ENCODE measurements around the gene CTAGE9. TPM values are rescaled to one million over a fixed set of nuclear protein-coding genes. Genes with fewer than 3 reads are reported as not detected.

The CTAGE9 gene
- total RNA-seq, 2 donors from 2014 or later: not detected

DNA sequence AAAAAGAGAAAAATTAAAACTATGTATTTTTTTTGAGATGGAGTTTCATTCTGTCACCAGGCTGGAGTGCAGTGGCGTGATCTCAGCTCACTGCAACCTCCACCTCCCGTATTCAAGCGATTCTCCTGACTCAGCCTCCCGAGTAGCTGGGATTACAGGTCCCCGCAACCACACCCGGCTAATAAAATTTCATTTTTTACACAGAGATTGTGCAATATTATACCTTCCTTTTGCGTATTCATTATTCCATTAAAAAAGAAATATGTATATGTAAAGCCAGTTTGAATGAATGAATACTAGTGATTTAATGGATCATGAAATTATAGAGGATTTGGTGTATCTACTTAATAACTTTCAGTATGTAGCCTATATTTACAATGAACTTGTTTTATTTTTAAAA lies 38.2 kb upstream of the CTAGE9 start:
- intact Hi-C loops (cut with DNase I): no loop called here
- TF ChIP-seq, protein P1, sequence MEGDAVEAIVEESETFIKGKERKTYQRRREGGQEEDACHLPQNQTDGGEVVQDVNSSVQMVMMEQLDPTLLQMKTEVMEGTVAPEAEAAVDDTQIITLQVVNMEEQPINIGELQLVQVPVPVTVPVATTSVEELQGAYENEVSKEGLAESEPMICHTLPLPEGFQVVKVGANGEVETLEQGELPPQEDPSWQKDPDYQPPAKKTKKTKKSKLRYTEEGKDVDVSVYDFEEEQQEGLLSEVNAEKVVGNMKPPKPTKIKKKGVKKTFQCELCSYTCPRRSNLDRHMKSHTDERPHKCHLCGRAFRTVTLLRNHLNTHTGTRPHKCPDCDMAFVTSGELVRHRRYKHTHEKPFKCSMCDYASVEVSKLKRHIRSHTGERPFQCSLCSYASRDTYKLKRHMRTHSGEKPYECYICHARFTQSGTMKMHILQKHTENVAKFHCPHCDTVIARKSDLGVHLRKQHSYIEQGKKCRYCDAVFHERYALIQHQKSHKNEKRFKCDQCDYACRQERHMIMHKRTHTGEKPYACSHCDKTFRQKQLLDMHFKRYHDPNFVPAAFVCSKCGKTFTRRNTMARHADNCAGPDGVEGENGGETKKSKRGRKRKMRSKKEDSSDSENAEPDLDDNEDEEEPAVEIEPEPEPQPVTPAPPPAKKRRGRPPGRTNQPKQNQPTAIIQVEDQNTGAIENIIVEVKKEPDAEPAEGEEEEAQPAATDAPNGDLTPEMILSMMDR (IDR thresholded peaks at IDR 0.05): no peak

DNA sequence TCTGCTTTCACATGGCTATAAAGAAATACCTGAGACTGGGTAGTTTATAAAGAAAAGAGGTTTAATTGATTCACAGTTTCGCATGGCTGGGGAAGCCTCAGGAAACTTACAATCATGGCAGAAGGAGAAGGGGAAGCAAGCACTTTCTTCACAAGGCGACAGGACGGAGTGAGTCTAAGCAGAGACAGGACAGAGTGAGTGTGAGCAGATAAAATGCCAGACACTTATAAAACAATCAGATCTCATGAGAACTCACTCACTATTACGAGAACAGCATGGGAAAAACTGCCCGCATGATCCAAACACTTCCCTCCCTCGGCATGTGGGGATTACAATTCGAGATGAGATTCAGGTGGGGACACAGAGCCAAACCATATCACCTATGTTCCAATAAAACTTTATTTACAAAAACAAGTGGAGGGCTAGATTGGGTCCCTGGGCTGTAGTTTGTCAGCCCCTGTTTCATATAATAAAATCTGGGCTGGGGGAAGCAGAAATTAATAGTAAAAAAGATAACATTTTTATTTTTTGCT lies 37.1 kb upstream of the CTAGE9 start:
- Histone ChIP-seq H3K36me3 (no peaks in the 10 kb centered on the region), H3K9ac (ENCODE audit: low read depth in 2 of 2, low read length in 2 of 2) (no peak overlapping the region), H3K27me3 (no peaks in the 10 kb centered on the region), H3K4me1 (no peaks in the 10 kb centered on the region), H3K27ac (no peak overlapping the region), H3K4me3 (no peak overlapping the region), H3K9me3 (no peaks in the 10 kb centered on the region)
- TF ChIP-seq, protein P1 (IDR thresholded peaks at IDR 0.05): no peak
- intact Hi-C loops (cut with DNase I): no loop called here
- DNase-seq: no peak

More for the DNA sequence above, 38.2 kb upstream of the CTAGE9 start:
- Histone ChIP-seq H3K9ac (ENCODE audit: low read depth in 2 of 2, low read length in 2 of 2) (no peak overlapping the region), H3K9me3 (no peaks in the 10 kb centered on the region), H3K4me3 (no peak overlapping the region), H3K27ac (no peak overlapping the region), H3K27me3 (no peaks in the 10 kb centered on the region), H3K36me3 (no peaks in the 10 kb centered on the region), H3K4me1 (no peaks in the 10 kb centered on the region)
- no peak for DNase-seq

GRCh38 chr6:131745476-131745875 lies 34.7 kb upstream of the CTAGE9 start:
- intact Hi-C loops (cut with DNase I): no loop called here
- no peak for DNase-seq
- no peaks in the 10 kb centered on the region for H3K9me3 ChIP-seq
- H3K4me1 ChIP-seq: no peaks in the 10 kb centered on the region
- no peaks in the 10 kb centered on the region for H3K27me3 ChIP-seq
- H3K9ac ChIP-seq (ENCODE audit: low read depth in 2 of 2, low read length in 2 of 2): no peak overlapping the region
- H3K27ac ChIP-seq: no peak overlapping the region
- TF ChIP-seq, protein P1 (IDR thresholded peaks at IDR 0.05): no peak
- H3K36me3 ChIP-seq: no peaks in the 10 kb centered on the region
- no peak overlapping the region for H3K4me3 ChIP-seq

DNA sequence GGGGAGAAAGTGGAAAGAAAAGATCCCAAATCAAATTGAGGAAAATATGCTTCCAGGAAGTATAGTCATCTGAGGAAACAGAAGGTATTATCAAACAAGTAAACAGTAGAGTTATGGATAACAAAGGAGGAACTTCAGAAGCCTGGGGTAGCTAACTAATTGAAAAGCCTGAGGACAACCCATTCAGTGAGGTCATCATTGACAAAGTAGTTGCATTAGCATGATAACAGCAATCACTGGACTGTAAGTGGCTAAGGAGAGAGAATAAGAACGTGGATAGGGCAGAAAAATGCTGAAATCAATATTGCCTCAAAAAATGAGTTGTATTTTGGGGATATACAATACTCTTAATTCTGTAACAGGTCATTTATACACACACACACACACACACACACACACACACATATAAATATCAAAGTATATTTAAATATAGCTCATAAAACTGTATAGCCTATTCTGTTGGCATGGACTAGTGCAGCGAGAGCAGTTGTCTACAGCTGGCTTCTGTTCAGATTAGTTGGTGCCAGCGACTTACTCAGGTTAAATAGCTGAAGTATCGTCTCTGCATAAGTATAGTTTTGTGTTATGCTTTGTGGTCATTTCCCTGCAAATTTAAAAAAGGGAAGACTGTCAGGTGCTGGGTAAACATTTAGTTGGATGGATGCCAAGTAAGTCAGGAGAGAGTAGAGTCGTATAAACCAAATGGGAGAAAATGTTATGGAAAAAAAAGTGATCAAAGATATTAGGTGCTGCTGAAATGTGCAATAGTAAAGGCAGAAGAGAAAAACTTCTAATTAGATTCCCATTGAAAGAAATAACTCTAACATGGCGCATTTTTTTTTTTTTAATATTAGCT lies 33.8 kb upstream of the CTAGE9 start:
- Histone ChIP-seq H3K9me3 (no peaks in the 10 kb centered on the region), H3K4me3 (no peak overlapping the region), H3K27me3 (no peaks in the 10 kb centered on the region), H3K4me1 (no peaks in the 10 kb centered on the region), H3K9ac (ENCODE audit: low read depth in 2 of 2, low read length in 2 of 2) (no peak overlapping the region), H3K27ac (no peak overlapping the region), H3K36me3 (no peaks in the 10 kb centered on the region)
- TF ChIP-seq, protein P1 (IDR thresholded peaks at IDR 0.05): no peak
- DNase-seq: no peak
- intact Hi-C loops (cut with DNase I): no loop called here

DNA sequence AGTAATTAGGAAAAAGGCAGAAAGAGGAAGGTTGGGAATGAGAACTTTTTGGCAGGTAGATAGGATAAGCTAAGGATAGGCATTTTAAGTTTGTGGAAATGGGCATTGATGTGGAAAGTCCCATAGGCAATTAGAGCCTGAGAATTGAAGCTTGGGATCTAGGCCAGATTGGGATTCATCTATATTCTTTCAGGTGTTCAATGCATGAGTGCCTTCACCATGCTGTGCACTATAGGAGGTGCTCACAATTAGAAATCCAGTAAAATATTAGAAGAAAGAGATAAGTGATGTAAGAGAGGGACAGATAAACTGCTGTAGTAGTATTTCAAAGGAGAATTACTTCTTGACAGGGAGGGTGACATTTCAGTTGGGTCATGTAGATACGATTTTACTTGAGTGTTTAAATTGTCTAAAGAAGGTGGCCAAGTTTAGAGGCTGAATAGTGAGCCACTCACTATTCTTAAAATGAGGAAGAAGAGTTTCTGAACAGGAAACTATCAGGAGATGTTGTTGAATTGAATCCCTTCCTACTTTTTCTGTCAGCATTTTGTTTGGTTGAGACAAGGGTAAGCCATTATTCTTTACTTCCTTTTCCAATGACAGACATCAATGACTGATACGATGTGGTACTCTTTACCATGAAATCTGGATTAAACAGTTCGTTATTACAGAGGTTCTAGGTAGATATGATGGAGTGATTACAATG lies 31.0 kb upstream of the CTAGE9 start:
- TF ChIP-seq, protein P1 (IDR thresholded peaks at IDR 0.05): no peak
- intact Hi-C loops (cut with DNase I): no loop called here
- DNase-seq: no peak
- H3K4me3 ChIP-seq: no peak overlapping the region
- H3K27ac ChIP-seq: no peak overlapping the region
- H3K36me3 ChIP-seq: no peaks in the 10 kb centered on the region
- no peaks in the 10 kb centered on the region for H3K9me3 ChIP-seq
- H3K9ac ChIP-seq (ENCODE audit: low read depth in 2 of 2, low read length in 2 of 2): no peak overlapping the region
- no peaks in the 10 kb centered on the region for H3K27me3 ChIP-seq
- H3K4me1 ChIP-seq: no peaks in the 10 kb centered on the region
